Ishikawa (cell line): ENCODE measurements around the gene IL11RA.

Experiments used
- EP300 ChIP-seq: IDR thresholded peaks from 2 replicates; pipeline ENCODE4 v1.6.1; 2012; ENCODE audit warnings: borderline replicate concordance
- FOXM1 ChIP-seq: IDR thresholded peaks from 2 replicates; pipeline ENCODE4 v1.6.1; 2012; ENCODE audit warnings: low read depth, borderline replicate concordance
- MAX ChIP-seq: IDR thresholded peaks from 2 replicates; pipeline ENCODE4 v1.6.1; 2012
- NFIC ChIP-seq: IDR thresholded peaks from 2 replicates; pipeline ENCODE4 v1.6.1; 2012
- RAD21 ChIP-seq: IDR thresholded peaks from 2 replicates; pipeline ENCODE4 v1.6.1; 2012; ENCODE audit warnings: low read depth
- TAF1 ChIP-seq: IDR thresholded peaks from 2 replicates; pipeline ENCODE4 v1.6.1; 2012; ENCODE audit warnings: low read depth, mild to moderate bottlenecking
- TEAD4 ChIP-seq: IDR thresholded peaks from 2 replicates; pipeline ENCODE4 v1.6.1; 2012
- USF1 ChIP-seq: IDR thresholded peaks from 2 replicates; pipeline ENCODE4 v1.6.1; 2012

DNA sequence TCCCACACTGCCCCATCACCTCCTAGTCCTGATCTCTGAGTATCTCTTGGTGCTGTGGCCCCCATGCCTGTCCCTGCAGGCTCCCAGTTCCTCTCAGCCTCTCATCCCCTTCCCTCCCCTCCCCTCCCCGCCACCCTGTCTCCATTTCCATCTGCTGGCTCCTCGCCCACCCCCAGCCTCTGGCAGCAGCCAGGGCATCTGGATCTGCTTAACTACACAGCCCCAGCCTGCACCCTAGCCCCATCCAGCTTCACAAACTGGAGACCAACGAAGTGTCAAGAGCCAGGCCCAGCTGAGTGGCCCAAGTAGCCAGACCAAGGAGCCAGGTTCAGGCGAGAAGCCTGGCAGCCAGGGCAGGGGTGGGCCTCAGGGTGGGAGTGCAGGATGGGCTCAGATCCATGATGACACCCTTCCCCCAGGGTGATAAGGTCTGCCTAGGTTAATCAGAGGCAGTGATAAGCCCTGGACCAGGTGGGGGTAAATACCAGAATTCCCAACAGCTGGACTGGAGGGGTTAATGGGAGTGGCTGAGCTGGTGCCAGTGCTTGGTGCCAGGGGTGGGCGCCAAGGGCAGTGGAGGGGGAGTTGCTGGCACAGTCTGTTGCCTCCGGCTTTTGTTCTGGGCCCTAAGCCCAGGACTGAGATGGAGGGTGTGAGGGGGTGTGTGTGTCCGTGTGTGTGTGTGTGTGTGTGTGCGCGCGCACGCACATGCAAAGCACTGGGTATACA is 2.5 kb downstream of the IL11RA start:
- TF ChIP-seq TAF1 (no peak), EP300 (no peak), MAX (no peak), RAD21 (no peak), TEAD4 (no peak), USF1 (no peak), FOXM1 (no peak), NFIC (no peak)
